Astrocyte (in vitro differentiated cells and primary cell): ENCODE measurements around the gene PCBP3. TPM values are rescaled to one million over a fixed set of nuclear protein-coding genes. Genes with fewer than 3 reads are reported as not detected.

ENCODE experiments used
- DNase-seq: peaks from one replicate; pipeline ENCODE4 v3.0.0-alpha.2; 2010; ENCODE audit warnings: low read depth
- FAIRE-seq: peaks from 2 replicates; lab custom pipeline; 2011; peaks lifted over from hg19 to GRCh38; lab: Jason Lieb, UNC
- H2AFZ ChIP-seq: 2 replicates; pipeline ENCODE4 v1.6.0; 2012; ENCODE audit warnings: low read depth, low read length, inconsistent platforms
- H3K27ac ChIP-seq: 2 replicates; pipeline ENCODE4 v1.5.1; 2011; ENCODE audit warnings: low read depth, low read length, inconsistent platforms
- H3K27me3 ChIP-seq: 2 replicates; pipeline ENCODE4 v1.6.0; 2011; ENCODE audit warnings: low read length, inconsistent platforms; ENCODE audit not compliant: insufficient read depth
- H3K36me3 ChIP-seq: 2 replicates; pipeline ENCODE4 v1.5.1; 2011; ENCODE audit warnings: low read length, inconsistent platforms; ENCODE audit not compliant: insufficient read depth
- H3K4me1 ChIP-seq: 2 replicates; pipeline ENCODE4 v1.5.1; 2011; ENCODE audit warnings: low read length, inconsistent platforms; ENCODE audit not compliant: insufficient read depth
- H3K4me2 ChIP-seq: 2 replicates; pipeline ENCODE4 v1.6.0; 2012; ENCODE audit warnings: low read length, inconsistent platforms
- H3K4me3 ChIP-seq: 2 replicates; pipeline ENCODE4 v1.5.1; 2011; ENCODE audit warnings: low read depth, mild to moderate bottlenecking, low read length, inconsistent platforms; ENCODE audit not compliant: insufficient read depth
- H3K79me2 ChIP-seq: 2 replicates; pipeline ENCODE4 v1.6.0; 2012; ENCODE audit warnings: mild to moderate bottlenecking, low read length, inconsistent platforms; ENCODE audit not compliant: insufficient read depth
- H3K9ac ChIP-seq: 2 replicates; pipeline ENCODE4 v1.6.0; 2012; ENCODE audit warnings: mild to moderate bottlenecking, low read length, inconsistent platforms
- H3K9me3 ChIP-seq: 2 replicates; pipeline ENCODE4 v1.5.1; 2012; ENCODE audit warnings: low read depth, mild to moderate bottlenecking, low read length, inconsistent platforms; ENCODE audit not compliant: insufficient read depth
- H4K20me1 ChIP-seq: 2 replicates; pipeline ENCODE4 v1.6.0; 2012; ENCODE audit warnings: low read length, inconsistent platforms; ENCODE audit not compliant: insufficient read depth
- H3K27ac Mint-ChIP-seq: one replicate; pipeline ENCODE4 v1.8.0; 2021; ENCODE audit warnings: mild to moderate bottlenecking, mixed read lengths; ENCODE audit not compliant: unreplicated experiment
- H3K27me3 Mint-ChIP-seq: one replicate; pipeline ENCODE4 v1.8.0; 2021; ENCODE audit warnings: low read depth, mixed read lengths; ENCODE audit not compliant: unreplicated experiment
- H3K36me3 Mint-ChIP-seq: one replicate; pipeline ENCODE4 v1.8.0; 2021; ENCODE audit warnings: low read depth, mixed read lengths; ENCODE audit not compliant: unreplicated experiment
- H3K4me1 Mint-ChIP-seq: one replicate; pipeline ENCODE4 v1.8.0; 2021; ENCODE audit warnings: low read depth, mixed read lengths; ENCODE audit not compliant: unreplicated experiment
- H3K4me3 Mint-ChIP-seq: one replicate; pipeline ENCODE4 v1.8.0; 2021; ENCODE audit warnings: mild to moderate bottlenecking, moderate library complexity, mixed read lengths; ENCODE audit not compliant: unreplicated experiment
- H3K9me3 Mint-ChIP-seq: one replicate; pipeline ENCODE4 v1.8.0; 2021; ENCODE audit warnings: mild to moderate bottlenecking, mixed read lengths; ENCODE audit not compliant: unreplicated experiment
- EZH2 ChIP-seq: IDR thresholded peaks from 2 replicates; pipeline ENCODE4 v1.6.1; 2012; ENCODE audit warnings: mild to moderate bottlenecking, low read length, inconsistent platforms; ENCODE audit not compliant: insufficient read depth
- total RNA-seq: library from RNA; stranded (reverse); gene quantifications from 2 replicates; pipeline ENCODE4 v1.2.1, GENCODE V29; 2021
- TF ChIP-seq, protein P1 (sequence below): IDR thresholded peaks from 2 replicates; pipeline ENCODE4 v1.5.1; 2011; ENCODE audit warnings: low read depth, mild to moderate bottlenecking, inconsistent platforms, low read length, moderate library complexity; ENCODE audit not compliant: insufficient read depth

PCBP3 gene
- total RNA-seq, 1 donor from 2014 or later: 1.8 TPM

- Histone ChIP-seq H4K20me1 (no peaks in the 10 kb centered on the region), H3K4me1 (peaks cover 8% of the 10 kb centered on the region), H3K36me3 (no peaks in the 10 kb centered on the region), H3K9me3 (peaks cover 8% of the 10 kb centered on the region), H3K27me3 (no peaks in the 10 kb centered on the region), H3K4me2 (no peak overlapping the region), H2AFZ (no peak overlapping the region), H3K9ac (no peak overlapping the region), H3K79me2 (no peaks in the 10 kb centered on the region), H3K27ac (no peak overlapping the region), H3K4me3 (no peak overlapping the region)
- Mint-ChIP-seq H3K9me3 (no peaks in the 10 kb centered on the region), H3K4me1 (no peaks in the 10 kb centered on the region), H3K4me3 (no peak overlapping the region), H3K36me3 (peaks cover 1% of the 10 kb centered on the region), H3K27me3 (peaks cover 10% of the 10 kb centered on the region), H3K27ac (peak overlapping the region; percentile 11)
- DNase-seq (no peak), FAIRE-seq (no peak)
- TF ChIP-seq EZH2: no peak
- TF ChIP-seq, protein P1, sequence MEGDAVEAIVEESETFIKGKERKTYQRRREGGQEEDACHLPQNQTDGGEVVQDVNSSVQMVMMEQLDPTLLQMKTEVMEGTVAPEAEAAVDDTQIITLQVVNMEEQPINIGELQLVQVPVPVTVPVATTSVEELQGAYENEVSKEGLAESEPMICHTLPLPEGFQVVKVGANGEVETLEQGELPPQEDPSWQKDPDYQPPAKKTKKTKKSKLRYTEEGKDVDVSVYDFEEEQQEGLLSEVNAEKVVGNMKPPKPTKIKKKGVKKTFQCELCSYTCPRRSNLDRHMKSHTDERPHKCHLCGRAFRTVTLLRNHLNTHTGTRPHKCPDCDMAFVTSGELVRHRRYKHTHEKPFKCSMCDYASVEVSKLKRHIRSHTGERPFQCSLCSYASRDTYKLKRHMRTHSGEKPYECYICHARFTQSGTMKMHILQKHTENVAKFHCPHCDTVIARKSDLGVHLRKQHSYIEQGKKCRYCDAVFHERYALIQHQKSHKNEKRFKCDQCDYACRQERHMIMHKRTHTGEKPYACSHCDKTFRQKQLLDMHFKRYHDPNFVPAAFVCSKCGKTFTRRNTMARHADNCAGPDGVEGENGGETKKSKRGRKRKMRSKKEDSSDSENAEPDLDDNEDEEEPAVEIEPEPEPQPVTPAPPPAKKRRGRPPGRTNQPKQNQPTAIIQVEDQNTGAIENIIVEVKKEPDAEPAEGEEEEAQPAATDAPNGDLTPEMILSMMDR: no peak
Measured at GRCh38 chr21:45638707-45639106, 4.8 kb upstream of the PCBP3 start.

GRCh38 chr21:45639206-45640000 lies 4.1 kb upstream of the PCBP3 start:
- Mint-ChIP-seq H3K27ac (peak overlapping the region; percentile 11), H3K36me3 (peaks cover 1% of the 10 kb centered on the region)

More at GRCh38 chr21:45639206-45640000, 4.1 kb upstream of the PCBP3 start:
- Histone ChIP-seq H3K4me2 (no peak overlapping the region), H4K20me1 (peaks cover 1% of the 10 kb centered on the region), H3K27ac (no peak overlapping the region), H2AFZ (no peak overlapping the region), H3K9me3 (peaks cover 8% of the 10 kb centered on the region), H3K27me3 (no peaks in the 10 kb centered on the region), H3K4me1 (peaks cover 10% of the 10 kb centered on the region), H3K79me2 (no peaks in the 10 kb centered on the region), H3K9ac (no peak overlapping the region), H3K4me3 (no peak overlapping the region), H3K36me3 (no peaks in the 10 kb centered on the region)
- Mint-ChIP-seq H3K4me1 (no peaks in the 10 kb centered on the region), H3K4me3 (no peak overlapping the region), H3K9me3 (no peaks in the 10 kb centered on the region), H3K27me3 (peaks cover 12% of the 10 kb centered on the region)
- no peak for TF ChIP-seq EZH2
- TF ChIP-seq, protein P1: no peak
- FAIRE-seq (no peak), DNase-seq (no peak)
